ENCODE measurements around the gene PRELID3B. TPM values are rescaled to one million over a fixed set of nuclear protein-coding genes. Genes with fewer than 3 reads are reported as not detected.

The PRELID3B gene
- total RNA-seq (2014; rRNA removed; shearing (Covaris generic)) = 112 and 114 TPM in 2 replicates

- DNase-seq (ENCODE audit: low read depth) = peak; percentile 24
Measured at GRCh38 chr20:59042151-59042795, at the start of gene PRELID3B. PRELID3B (minus strand) TSS chr20:59042786; CDS start chr20:59042730, 56 bp downstream.

- DNase-seq (ENCODE audit: low read depth) = peak; percentile 65
Measured at GRCh38 chr20:59087829-59088433, 45.3 kb upstream of the PRELID3B start.

DNA sequence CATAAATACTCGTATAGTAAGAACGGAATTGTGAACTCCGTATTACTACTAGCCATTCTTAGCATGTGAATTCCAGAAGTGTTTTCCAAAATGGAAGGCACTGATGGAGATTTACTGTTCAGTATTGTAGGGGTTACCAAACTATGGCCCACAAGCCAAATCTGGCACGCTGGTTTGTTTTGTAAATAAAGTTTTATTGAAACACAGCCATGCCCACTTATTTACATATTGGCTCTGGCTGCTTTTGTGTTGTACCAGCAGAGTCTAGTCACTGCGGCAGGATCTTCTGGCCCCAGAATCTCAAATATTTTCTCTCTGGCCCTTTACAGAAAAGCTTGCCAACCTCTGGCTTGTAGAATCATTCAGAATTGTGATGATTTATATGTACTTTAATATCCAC is 44.3 kb upstream of the PRELID3B start:
- DNase-seq (ENCODE audit: low read depth) = no peak

- no peak for DNase-seq (ENCODE audit: low read depth)
Measured at GRCh38 chr20:59084041-59084850, 41.7 kb upstream of the PRELID3B start.

GRCh38 chr20:59082981-59083380 is 40.4 kb upstream of the PRELID3B start:
- peak; percentile 63 for DNase-seq (ENCODE audit: low read depth)

DNA sequence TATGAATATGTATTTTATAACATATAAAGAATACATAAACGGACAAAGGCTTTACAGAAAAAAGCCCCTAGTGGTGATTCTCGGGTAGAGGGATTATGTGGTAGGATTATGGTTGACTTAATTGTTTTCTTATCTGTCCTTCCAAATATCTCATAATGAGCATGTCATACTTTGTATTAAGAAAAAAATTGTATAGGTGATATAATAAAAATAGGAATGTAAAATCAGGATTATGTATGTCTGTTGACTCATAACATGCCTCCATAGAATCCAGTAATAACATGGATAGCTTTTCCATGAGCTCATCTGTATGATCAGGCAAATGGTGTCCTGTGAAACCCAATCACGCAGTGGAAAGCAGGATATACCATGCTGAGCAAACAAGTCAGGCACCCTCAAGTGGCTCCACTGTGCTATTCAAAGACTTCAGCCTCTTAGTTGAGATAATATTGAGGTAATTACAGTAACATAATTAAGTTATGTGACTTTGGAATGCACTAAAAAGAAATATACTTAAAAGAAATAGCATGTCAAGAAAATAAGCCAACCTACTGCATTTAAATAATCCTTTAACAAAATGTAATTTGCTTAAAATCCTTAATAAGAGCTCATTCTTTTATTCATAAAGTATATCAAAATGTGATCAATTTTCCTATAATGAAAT is 39.6 kb upstream of the PRELID3B start:
- peak; percentile 15 for DNase-seq (ENCODE audit: low read depth)

DNA sequence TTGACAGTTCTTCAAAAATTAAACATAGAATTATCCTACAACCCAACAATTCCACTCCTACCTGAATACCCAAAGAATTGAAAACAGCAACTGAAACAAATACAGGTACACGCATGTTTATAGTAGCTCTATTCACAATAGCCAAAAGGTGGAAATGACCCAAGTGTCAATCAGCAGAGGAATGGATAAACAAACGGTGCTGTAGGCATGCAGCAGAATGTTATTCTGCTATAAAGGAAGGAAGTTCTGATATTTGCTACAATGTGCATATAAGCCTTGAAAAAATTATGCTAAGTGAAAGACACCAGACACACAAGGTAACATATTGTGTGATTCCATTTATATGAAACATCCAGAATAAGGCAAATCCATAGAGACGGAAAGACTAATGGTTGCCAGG is 38.5 kb upstream of the PRELID3B start:
- DNase-seq (ENCODE audit: low read depth) = no peak

DNA sequence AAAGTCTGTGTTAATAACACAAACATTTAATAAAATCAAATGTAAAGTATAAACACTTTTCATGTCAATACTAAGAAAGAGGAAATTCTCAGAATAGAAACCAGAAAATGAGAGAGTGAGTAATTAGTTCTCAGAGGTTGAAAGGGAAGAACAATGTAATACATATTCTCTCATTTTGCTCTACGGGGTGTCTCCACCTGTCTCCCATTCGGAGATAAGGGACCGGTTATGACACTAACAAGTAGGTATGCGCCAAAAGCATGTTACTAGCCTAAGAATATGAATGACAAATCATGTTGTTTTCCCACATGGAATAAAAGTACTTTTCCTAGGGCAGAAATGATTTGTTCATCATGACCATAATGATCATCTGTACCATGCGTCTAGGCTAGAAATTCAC is 35.6 kb upstream of the PRELID3B start:
- DNase-seq (ENCODE audit: low read depth) = no peak

GRCh38 chr20:59077705-59078104 is 35.1 kb upstream of the PRELID3B start:
- no peak for DNase-seq (ENCODE audit: low read depth)

GRCh38 chr20:59075934-59076508 is 33.4 kb upstream of the PRELID3B start:
- DNase-seq (ENCODE audit: low read depth) = no peak

DNA sequence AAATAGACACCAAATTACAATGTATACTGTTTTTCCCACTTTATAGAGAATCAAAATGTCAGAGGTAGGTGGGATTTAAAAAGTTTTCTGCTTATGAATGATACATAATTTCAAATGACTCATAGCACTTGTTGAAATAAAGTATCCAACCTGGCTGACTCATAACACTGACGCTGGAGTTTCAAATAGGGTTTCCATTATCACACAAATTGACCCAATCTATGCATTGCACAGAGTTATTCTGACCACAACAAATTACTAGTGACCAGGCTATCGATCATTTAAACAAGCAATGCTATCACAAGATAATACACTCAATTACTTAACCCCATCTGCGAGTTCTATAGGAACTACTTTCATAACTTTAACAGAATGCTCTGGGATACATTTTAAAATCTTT is 31.9 kb upstream of the PRELID3B start:
- peak; percentile 19 for DNase-seq (ENCODE audit: low read depth)

- DNase-seq (ENCODE audit: low read depth) = no peak
Measured at GRCh38 chr20:59073582-59073981, 31.0 kb upstream of the PRELID3B start.

DNA sequence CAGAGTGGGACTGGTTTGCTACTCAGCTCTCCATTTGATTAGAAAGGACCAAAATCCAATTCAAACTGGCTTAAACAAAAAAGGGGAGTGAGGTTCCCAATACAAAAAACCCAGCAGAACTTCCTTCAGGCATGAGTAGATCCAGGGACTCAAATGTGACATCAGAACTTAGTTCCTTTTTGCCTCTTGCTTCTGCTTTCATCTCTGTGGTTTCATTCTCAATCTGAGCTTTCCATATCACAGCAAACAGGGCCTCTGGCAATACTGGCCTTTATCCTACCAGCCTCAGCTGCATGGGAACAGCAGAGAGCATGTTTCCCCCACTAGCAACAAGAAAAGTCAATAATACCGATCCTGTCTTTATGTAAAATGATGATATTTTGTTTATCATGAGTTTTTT is 28.6 kb upstream of the PRELID3B start:
- DNase-seq (ENCODE audit: low read depth) = peak; percentile 4

DNA sequence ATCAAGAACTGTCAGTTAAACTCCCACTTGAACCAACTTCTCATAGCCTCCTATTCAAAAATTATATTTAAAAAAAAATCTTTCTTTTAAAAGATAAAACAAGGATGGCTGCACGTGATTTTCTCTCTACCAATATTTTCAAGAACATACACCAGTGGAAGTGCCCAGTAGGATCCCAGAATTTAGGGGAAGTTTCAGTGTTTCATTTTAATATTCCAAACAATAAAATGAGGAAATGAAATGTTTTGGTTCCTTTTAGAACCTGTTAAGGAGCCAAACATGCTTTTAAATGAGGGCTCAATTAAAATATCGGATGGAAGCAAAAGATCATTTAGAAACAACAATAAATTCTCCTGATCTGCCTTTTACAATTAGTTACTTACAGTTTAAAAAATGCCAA is 26.4 kb upstream of the PRELID3B start:
- DNase-seq (ENCODE audit: low read depth) = no peak

- no peak for DNase-seq (ENCODE audit: low read depth)
Measured at GRCh38 chr20:59068534-59068933, 25.9 kb upstream of the PRELID3B start.

- DNase-seq (ENCODE audit: low read depth) = no peak
Measured at GRCh38 chr20:59064214-59064722, 21.7 kb upstream of the PRELID3B start.

DNA sequence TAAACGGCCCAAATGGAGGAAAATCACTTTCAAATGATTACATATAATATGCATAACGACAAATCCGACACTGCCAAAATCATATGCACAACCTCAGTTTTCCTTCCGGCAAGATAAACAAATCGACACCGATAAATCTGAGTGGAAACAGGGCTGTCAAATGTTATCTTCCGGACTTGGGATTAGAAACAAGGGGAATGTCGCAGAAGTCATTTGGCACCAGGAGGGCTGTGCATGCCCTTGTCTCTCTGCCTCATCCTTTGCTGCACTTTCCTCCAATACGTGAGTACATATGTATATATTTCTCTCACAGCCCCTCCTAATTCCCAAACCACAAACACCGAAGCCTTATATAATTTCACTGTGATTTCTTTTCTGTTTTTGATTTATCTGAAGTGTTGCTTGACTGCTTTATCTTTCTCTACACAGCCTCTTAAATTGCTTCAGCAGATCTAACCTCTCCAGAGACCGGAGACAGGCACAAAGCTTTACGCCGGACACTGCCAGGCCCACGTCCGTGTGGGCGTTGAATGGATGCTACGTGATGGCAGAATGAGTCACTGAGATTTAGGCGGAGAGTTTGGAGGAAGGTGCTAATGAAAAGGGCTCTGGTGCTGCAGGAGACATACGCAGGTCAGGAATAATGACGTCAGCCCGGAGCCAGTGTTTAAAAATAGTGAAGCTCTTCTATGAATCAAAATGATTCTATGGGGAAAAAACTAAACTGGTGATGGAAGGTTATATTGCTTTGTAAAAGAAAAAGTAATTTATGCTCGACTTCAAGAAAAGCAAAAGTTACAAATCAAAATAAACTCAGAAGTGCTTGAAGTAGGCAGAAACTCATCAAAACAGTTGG is 21.0 kb upstream of the PRELID3B start:
- DNase-seq (ENCODE audit: low read depth) = peak; percentile 75

DNA sequence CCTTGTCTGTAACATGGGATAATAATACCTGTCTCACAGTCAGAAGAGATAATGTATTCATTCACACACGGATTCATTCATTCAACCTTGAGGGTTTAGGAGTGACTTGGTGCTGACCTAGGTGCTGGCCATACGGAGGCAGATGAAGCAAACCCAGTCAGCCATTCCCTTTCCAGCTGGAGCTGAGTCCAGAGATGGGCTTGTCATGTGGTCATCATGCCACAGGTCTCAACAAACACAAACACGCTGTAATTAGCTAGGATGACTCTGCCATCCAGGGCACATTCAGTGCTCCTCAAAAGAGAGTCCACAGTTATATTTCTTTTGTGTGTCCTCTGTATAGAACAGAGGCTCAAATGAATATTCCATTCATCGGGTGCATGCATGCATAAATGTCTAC is 19.5 kb upstream of the PRELID3B start:
- no peak for DNase-seq (ENCODE audit: low read depth)

DNA sequence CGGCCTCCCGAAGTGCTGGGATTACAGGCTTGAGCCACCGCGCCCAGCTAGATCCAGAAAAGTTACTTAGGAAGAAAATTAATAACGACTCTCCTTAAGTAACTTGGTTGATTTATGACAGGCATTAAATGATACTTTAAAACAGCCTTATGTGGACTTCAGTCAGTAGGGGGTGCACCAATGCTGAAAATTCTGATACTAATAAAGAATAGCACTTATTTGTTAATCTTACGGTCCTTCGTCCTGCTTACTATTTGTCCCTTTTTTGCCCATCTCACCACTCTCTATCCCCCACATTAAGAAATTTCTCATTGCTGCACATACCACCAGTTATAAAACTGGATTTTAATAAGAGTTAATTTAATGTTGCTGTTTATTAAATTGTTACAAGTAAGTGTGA is 12.7 kb upstream of the PRELID3B start:
- no peak for DNase-seq (ENCODE audit: low read depth)

GRCh38 chr20:59051666-59052185 is 9.1 kb upstream of the PRELID3B start:
- no peak for DNase-seq (ENCODE audit: low read depth)

- no peak for DNase-seq (ENCODE audit: low read depth)
Measured at GRCh38 chr20:59050437-59050836, 7.9 kb upstream of the PRELID3B start.

Measured in M059J (cell line).